ENCODE results near the gene CPHXL2.

CPHXL2 gene

DNA sequence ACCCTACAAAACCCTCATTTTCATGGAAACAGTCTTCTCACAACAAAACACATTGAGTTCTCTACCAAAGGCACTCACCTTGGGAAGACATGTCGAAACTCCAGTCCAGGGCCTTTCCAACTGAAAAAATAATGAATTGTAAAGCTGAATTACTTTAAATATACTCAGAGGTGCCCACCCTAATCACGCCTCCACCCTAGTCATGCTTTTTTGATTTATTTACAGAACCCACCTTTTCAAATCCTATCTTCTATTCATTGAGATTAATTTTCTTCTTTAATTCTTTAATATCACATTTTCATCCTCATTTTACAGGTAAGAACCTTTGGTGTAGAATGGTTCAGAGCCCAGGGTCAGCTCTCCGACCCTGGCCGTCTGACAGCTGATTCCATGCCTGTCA, at the start of gene CPHXL2:
Gene CPHXL2 (minus strand): TSS at position 101 of the 400 bp plus-strand sequence. CDS start 10 bp downstream, at position 91.
- no peak for DNase-seq

DNA sequence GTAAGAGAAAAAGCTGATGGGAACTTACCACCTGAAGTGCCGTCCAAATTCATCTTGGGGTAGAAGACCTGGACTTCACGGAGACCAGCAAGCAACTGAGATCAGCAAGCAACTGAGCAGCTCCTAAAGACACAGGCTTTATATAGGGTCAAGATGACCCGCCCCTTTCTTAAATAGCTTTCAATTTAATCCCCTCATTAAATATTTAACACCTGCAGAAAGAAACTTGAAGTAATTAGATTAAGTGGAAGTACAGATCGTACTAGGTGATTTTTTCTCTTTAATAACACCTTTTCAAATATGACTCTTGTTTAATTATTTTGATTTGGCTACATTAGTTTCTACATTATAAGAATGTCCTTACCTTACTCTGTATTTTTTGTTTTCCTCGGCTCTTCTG, 49.6 kb upstream of the CPHXL2 start, which contains the start of gene CPHXL:
Gene CPHXL (minus strand): TSS at position 101 of the 400 bp plus-strand sequence. CDS start 48 bp downstream, at position 53.
- no peak for DNase-seq

DNA sequence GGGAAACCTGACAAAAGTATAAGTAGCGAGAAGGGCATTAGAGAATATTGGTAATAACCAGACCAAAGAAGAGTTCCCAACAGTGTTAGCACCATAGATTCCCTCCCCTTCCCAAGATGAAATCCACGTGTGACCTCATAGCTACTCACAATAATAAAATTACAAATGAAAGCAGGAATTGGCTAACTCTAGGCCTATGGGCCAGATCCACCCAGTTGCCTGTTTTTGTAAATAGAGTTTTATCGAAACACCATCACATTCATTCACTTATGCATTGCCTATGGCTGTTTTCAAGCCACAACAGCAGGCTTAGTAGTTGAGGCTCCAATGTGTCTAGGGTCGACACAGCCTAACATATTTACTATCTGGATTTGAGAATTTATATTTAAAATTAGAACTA, 41.6 kb upstream of the CPHXL2 start:
- DNase-seq = no peak

DNA sequence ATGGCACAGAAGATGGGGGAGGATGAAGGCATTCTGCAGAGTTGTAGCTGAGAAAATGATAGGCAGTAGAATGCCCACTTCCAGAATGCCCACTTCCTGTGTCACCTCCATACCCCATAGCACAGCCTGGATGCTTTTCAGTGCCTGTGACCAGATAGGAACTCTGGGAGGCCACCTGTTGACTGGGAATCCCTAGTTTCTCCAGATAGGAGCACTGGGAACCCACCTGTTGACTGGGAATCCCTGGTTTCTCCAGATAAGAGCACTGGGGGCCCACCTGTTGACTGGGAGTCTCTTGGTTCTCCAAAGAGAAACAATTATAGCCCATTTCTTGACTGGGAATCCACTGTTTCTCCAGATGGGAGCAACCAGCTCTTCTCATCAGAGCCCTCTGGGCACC, 37.9 kb upstream of the CPHXL2 start:
- DNase-seq = no peak

DNA sequence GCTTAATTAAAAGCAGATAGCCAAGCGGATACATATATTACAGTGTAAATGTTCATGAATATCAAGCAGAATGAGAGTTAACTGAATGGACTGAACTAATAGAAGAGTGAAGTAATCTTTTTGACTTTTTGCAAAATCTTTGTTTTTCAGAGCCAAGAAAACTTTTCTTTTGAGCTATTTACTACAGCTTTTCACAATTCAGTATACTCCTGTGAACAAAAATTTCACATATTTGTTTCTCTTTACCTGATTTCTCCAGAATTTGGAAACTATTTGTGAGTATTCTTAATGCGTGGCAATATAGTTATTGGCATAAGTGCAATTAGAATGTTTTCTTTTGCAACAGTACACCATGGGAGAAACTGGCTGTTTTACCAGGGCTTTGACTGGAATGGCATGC, 33.5 kb upstream of the CPHXL2 start:
- no peak for DNase-seq

DNA sequence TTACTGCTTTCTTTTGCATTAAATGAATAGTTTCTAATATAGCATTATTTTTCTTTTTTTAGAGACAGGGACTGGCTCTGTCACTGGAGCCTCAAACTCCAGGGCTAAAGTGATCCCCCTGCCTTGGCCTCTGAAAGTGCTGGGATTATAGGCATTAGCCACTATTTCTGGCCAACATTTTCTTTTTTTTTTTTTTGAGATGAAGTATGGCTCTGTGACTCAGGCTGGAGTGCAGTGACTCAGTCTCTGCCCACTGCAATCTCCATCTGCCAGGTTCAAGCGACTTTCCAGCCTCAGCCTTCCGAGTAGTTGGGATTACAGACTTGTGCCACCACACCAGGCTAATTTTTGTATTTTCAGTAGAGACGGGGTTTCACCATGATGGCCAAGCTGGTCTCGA, 26.5 kb upstream of the CPHXL2 start:
- DNase-seq = no peak

DNA sequence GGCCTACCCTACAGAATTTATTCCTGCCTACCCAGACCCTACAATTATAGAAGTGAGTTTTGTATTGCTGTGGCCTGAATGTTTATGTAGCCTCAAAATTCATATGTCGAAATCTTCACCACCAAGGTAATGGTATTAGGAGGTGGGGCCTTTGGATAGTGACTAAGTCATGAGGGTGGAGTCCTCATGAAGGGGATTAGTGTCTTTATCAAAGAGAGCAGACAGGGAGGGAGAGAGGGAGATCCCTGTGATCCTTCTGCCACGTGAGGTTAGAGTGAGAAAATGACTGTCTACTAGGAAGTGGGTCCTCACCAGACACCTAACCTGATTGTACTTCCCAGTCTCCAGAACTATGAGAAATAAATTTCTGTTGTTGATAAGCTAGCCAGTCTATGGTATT, 25.4 kb upstream of the CPHXL2 start:
- no peak for DNase-seq

DNA sequence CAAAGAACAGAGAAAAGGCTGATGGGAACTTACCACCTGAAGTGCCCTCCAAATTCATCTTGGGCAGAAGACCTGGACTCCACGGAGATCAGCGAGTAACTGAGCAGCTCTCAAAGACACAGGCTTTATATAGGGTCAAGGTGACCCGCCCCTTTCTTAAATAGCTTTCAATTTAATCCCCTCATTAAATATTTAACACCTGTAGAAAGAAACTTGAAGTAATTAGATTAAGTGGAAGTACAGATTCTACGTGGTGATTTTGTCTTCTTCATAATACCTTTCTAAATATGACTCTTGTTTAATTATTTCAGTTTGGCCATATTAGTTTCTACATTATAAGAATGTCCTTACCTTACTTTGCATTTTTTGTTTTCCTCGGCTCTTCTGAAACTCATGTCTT, 24.6 kb upstream of the CPHXL2 start, which contains the start of gene DUXB:
Gene DUXB (minus strand): TSS at position 101 of the 400 bp plus-strand sequence. CDS start 43 bp downstream, at position 58.
- DNase-seq = no peak

DNA sequence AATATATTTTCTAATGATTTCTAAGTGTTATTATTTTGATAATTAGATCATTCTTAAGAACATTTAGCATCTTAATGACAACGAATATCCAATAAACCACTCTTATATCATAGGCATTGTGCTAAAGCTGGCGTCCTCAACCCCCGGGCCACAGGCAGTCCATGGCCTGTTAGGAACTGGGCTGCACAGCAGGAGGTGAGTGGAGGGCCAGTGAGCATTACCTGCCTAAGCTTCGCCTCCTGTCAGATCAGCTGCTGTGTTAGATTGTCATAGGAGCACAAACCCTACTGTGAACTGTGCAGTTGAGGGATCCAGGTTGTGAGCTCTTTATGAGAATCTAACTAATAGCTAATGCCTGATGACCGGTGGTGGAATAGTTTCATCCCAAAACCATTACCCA, 20.8 kb upstream of the CPHXL2 start:
- DNase-seq = no peak

DNA sequence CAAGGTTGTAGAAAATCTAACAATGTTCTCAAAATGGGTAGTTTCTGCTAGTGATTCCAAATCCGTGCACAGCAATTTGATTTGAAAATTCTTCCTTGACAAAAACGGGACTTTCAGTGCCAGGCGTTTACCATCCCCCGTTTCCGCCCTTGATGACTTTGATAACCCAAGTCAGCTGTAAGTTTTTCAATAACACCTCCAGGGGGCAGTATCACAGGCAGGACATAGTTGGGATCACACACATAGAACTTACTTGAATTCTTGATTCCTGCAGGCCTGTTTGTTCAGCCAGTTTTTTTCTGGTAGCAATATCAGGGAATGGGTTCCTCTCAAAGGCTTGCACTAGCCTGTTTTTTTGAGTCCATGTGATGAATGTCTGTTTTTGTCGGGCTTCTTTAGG, 18.9 kb upstream of the CPHXL2 start:
- DNase-seq = no peak

DNA sequence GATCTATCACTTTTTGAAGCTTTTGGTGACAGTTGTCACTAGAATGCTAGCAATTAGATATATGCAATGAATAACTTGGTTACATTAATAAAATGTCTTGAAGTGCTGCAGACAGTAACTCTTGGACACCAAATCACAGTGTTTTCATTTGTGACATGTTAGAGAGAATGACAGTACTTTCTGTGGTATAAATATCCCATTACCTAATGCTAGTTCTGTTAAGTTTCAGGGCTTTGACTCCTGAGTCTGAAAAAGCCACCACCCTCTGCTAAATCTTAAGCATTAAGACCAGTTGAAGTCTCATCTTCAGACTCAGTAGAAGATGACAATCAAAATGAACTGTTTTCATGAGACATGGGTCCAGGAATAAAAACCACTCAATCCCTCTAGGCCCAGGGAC, 10.6 kb upstream of the CPHXL2 start:
- DNase-seq = no peak

DNA sequence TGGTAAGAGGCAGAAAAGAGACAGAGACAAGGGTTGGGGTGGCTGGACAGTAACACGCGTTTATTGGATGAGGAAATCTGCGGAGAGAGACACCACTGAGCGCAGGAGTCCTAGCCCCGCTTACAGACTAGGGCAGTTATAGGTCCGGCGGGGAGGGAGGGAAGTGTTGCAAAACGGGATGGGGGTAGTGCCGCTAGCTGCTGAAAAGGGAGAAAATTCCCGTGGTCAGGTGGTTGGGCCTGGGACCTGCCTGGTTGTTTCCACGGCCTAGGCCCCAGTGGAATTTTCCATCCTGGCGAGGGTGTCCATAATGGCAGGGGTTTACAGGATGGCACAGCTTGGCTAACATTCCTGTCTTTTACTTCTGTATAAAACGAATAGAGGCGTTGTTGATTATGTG, 5.5 kb upstream of the CPHXL2 start:
- no peak for DNase-seq

DNA sequence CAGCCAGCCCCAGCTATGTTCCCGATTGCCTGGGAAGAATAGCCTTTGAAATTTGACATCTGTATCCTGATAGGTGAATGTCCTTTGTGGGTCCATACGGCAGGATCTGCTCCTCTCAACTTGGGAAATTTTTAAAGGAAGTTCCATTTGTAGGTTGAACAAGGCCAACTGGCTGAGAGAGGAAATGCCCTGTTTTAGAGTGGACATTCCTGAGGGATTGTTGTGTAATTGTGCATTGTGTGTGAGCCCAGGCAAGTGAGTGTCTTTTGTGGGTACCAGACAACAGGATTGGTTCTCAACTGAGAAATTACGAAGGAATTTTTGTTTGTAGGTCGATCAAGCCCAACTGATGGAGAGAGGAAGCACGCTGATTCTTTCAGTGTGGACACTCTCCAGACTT, 2.6 kb upstream of the CPHXL2 start:
- DNase-seq = no peak

DNA sequence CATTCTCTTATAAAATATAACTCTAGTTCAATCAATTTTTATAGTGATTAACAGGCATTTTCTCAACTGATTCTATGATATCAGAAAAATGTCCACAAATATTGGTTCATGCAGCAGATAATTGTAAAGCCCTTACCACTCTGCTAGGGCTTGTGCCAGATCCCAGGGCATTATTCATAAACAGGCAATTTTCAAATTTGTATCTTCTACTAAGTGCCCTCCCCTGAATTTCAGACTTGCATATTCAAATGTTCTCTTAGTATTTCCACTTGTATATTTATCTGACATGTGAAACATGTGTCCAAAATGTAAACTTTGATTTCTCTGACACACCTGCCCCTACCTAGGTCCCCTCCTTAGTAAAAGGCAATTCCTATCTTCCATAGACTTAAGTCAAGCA, 9.3 kb downstream of the CPHXL2 start:
- DNase-seq = no peak

DNA sequence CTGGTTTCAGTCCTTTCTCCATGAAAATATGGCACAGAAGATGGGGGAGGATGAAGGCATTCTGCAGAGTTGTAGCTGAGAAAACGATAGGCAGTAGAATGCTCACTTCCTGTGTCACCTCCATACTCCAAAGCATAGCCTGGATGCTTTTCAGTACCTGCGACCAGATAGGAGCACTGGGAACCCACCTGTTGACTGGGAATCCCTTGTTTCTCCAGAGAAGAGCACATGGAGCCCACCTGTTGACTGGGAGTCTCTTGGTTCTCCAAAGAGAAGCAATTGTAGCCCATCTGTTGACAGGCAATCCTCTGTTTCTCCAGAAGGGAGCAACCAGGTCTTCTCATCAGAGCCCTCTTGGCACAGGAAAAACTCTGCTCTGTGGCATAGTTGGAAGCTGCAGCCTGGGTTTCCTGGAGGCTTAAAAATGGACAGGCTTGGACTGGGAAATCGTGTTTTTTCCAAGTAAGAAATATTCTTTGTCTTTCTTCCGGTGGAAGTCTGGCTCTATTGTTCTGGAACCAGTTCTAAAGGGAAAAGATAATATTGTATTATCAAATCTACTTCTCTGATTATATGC, 16.0 kb downstream of the CPHXL2 start:
- DNase-seq = no peak

DNA sequence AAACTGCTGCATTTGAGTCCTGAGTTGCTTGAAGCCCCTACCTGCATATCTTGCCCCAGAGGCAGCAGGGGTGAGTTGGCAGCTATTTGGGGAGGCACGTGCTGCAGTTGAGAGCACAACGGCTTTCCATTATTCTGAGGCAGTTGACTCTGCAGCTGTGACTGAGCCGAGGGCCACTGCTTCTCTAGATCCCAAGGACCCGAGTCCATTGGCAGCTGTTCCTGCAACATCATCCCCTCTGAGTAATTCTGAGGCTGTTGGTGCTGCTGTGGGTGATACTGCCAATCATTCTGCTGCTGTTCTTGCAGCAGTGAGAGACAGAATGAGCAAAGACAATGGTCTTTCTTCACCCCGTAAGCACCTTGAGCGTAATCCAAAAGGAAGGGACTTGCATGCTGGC, 16.5 kb downstream of the CPHXL2 start:
- DNase-seq = no peak

DNA sequence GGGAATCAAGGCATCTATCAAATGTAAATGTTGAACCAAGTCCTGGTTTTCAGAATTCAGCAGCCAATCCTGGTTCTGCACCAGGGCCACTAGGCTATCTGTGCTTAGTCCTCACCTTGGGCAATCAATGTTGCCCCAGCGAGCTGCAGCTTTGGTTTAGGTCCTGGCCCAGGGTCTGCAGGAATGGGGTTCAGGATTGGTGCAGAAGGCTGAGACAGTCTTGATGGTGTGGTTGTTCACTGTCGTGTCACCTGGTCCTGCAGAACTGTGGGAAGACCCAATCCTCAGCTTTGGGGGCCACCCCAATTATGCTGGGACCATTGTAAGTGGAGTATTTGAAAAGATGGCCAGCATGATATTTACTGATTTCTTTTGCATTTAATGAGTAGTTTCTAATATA, 18.6 kb downstream of the CPHXL2 start:
- no peak for DNase-seq

DNA sequence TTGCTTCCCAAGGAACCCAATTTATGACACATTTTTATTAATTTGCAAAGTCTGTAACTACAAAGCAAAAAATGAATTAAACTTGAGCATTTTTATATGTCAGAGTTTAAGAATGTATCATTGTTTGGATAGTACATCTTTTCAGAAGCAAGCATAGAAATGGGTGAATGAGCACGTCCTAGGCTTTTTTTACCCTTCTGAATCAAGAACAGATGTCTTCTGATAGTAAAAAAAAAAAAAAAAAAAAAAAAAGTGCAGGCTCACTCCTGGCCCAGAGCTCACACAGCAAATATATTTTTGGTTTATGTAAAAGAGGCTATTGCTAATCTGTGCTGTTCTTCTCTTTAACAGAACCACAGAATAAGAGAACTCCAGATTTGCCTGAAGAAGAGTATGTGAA, 22.9 kb downstream of the CPHXL2 start:
- DNase-seq = no peak

DNA sequence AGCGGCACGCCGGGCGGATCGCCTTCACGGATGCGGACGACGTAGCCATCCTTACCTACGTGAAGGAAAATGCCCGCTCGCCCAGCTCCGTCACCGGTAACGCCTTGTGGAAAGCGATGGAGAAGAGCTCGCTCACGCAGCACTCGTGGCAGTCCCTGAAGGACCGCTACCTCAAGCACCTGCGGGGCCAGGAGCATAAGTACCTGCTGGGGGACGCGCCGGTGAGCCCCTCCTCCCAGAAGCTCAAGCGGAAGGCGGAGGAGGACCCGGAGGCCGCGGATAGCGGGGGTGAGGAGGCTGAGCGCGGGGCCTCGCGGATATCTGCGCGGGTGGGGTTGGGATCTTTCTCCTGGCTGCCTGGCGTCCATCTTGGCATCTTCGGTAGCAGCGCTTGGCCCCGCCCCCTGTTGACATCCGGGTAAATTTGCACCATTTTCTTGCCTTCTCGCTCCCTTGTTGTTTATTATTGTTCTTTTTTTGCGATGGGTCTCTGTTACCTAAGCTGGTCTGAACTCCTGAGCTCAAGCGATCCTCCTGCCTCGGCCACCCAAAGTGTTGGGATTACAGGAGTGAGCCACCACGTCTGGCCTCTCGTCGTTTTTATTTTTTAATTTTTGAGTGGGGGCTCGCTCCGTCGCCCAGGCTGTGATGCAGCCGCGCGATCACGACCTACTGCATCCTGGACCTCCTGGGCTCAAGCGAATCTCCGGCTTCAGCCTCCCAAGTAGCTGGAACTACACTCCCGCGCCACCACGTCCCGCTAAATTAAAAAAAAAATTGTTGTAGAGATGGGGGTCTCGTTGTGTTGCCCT, 28.3 kb downstream of the CPHXL2 start:
- DNase-seq = peak; percentile 80

DNA sequence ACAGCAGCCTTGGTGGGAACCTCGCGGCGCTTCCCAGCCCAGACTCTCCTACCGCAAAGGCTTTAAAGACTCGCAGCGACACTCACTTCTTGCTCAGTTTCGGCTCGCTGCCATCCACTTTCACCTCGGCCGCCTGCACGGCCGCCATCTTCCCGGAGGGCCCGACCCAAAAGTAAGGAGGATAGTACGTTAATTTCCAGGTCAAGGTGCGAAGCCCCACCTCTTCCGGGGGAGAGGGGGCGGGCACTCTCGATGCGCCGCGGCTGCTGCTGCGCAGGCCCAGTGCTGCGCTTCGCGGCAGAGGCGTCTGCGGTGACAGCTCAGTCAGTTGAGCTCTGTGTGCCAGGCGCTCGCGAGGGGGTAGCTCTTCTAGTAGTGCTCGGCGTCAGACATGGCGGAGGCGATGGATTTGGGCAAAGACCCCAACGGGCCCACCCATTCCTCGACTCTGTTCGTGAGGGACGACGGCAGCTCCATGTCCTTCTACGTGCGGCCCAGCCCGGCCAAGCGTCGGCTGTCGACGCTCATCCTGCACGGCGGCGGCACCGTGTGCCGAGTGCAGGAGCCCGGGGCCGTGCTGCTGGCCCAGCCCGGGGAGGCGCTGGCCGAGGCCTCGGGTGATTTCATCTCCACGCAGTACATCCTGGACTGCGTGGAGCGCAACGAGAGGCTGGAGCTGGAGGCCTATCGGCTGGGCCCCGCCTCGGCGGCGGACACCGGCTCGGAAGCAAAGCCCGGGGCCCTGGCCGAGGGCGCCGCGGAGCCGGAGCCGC, 29.1 kb downstream of the CPHXL2 start, which contains the start of the genes KARS1 and TERF2IP:
Gene KARS1 (minus strand): TSS at position 174 of the 773 bp plus-strand sequence. CDS start 26 bp downstream, at position 148.
Gene TERF2IP (plus strand): TSS at position 282 of the 773 bp plus-strand sequence. CDS start 110 bp downstream, at position 392.
- peak; percentile 89 for DNase-seq

DNA sequence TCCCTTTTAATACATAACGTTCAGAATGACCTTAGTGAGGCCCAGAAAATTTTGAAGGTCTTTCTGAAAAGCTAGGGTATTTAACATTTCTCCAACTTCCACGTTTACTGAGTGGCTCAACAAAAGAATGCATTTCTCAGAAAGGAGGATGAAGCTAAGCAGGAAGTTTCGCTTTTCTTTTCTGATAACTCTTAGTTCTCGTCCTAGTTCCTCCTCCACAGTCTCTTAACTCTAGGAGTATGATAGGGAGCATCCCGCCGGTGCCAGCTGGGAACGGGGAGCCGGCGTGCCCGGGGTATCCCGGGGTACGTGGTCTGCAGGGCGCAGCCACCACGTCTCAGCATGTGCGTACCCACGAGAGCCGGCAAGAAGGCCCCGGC, 29.7 kb downstream of the CPHXL2 start:
- DNase-seq = no peak

DNA sequence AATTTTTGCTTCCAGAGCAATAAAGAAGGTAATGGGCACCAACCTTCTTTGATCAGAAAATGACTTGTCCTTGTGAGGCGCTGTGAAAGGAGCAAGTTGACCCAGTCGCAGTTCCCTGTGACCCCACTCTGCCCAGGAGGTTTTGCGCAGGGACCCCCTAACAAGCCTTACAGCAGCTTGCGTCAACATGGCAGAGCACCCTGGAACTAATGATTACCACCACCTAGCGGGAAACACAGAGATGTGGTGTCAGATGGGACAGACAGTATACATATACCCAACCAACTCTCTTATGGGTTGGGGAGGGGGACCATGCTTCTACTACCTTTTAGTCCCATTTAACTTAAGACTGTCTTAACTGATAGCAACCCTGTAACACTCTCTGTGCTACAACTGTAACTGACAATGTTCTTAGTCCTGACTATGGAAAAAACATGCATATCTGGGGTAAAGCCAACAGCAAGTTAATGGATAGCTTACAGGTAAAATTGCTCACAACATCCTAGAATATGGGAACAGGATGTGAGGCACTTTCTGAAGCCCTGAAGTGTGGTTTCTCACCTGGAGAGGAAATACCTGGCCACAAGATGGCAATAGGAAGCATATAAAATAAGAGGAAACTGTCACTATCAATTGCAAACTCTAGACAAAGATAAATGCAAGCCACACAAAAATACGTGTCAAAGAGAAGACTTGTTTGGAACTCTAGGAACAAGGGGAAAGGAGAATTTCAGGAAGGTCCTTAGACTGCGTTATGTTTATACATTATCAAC, 32.4 kb downstream of the CPHXL2 start:
- DNase-seq = no peak

DNA sequence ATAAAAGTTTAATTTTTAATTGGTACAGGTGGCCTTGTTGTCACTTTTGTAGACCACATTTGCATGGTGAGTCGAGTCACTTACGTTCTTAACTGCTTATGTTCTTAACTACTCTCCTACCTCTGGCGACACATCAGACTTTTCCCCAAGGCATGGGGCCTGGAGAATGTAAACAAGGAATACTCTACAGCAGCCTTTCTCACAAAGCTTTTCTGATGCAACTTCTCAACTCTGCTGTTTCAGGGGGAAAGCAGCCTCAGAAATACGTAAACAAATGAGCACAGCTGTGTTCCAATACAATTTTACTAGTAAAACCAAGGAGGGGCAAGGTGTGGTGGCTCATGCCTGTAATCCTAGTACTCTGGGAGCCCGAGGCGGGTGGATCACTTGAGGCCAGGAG, 36.2 kb downstream of the CPHXL2 start:
- DNase-seq = no peak
